ENCODE results near the gene DYNLT5. TPM values are rescaled to one million over a fixed set of nuclear protein-coding genes. Genes with fewer than 3 reads are reported as not detected.

Gene DYNLT5
- total and polyA plus RNA-seq, 2 donors (not counting 1 experiment from before 2014, with no cell fraction given): not detected

DNA sequence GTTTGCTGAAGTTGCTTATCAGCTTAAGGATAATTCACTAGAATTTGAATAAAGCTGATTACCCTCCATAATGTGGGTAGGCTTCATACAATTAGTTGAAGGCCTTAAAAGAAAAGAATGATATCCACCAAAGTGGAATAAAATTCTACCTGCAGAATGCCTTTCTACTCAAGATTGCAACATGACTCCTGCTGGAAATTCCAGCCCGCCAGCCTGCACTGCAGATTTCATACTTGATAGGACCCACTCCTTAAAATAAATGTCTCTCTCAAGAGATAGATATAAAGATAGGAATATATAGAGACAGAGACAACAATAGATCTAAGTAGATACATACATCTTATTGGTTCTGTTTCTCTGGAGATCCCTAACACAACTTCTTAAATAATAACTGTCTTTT, 72.5 kb downstream of the DYNLT5 start:
- Histone ChIP-seq H3K79me2 (ENCODE audit: control insufficient read depth, insufficient read depth, low read length) (no peaks in the 10 kb centered on the region), H3K27ac (ENCODE audit: low read length in 2 of 2) (no peak overlapping the region), H3K36me3 (replicated peaks in 1 of 2; ENCODE audit: control extremely low read depth in 1 of 2, control insufficient read depth in 1 of 2, extremely low read depth in 1 of 2, insufficient read depth in 2 of 2, low read length in 1 of 2) (no peaks in the 10 kb centered on the region), H3K9me3 (ENCODE audit: control extremely low read depth in 1 of 3, control insufficient read depth in 2 of 3, insufficient read depth in 1 of 3, low read length in 2 of 3) (peaks cover 0 to 1% (median 0%) of the 10 kb centered on the region in 3 donors), H3K4me2 (replicated peaks; ENCODE audit: low read depth, low read length, poor library complexity, severe bottlenecking) (no peak overlapping the region), H2AFZ (ENCODE audit: insufficient read depth, low read depth, low read length, poor library complexity, severe bottlenecking) (no peak overlapping the region), H3K4me3 (ENCODE audit: control extremely low read depth in 1 of 5, extremely low read depth in 1 of 5, insufficient read depth in 1 of 5, low read depth in 2 of 5, low read length in 4 of 5) (no peak overlapping the region), H3K27me3 (replicated peaks in 1 of 4; ENCODE audit: control extremely low read depth in 1 of 4, control insufficient read depth in 3 of 4, insufficient read depth in 4 of 4, low read length in 3 of 4) (no peaks in the 10 kb centered on the region), H3K9ac (ENCODE audit: low read length) (no peak overlapping the region), H4K20me1 (ENCODE audit: control insufficient read depth, insufficient read depth, low read length, poor library complexity, severe bottlenecking) (no peaks in the 10 kb centered on the region), H3K4me1 (ENCODE audit: control insufficient read depth in 2 of 2, insufficient read depth in 2 of 2, low read length in 2 of 2) (no peaks in the 10 kb centered on the region)
- no peak overlapping the region for H3K27ac Mint-ChIP-seq
- POLR2A ChIA-PET: no interaction called here
- peaks cover 3% of the 10 kb centered on the region for H3K27me3 Mint-ChIP-seq
- DNase-seq (no peak), ATAC-seq (ENCODE audit: low read depth) (no peak)
- CTCF ChIA-PET: no interaction called here
- H3K4me3 Mint-ChIP-seq: no peak overlapping the region
- TF ChIP-seq, protein P1, sequence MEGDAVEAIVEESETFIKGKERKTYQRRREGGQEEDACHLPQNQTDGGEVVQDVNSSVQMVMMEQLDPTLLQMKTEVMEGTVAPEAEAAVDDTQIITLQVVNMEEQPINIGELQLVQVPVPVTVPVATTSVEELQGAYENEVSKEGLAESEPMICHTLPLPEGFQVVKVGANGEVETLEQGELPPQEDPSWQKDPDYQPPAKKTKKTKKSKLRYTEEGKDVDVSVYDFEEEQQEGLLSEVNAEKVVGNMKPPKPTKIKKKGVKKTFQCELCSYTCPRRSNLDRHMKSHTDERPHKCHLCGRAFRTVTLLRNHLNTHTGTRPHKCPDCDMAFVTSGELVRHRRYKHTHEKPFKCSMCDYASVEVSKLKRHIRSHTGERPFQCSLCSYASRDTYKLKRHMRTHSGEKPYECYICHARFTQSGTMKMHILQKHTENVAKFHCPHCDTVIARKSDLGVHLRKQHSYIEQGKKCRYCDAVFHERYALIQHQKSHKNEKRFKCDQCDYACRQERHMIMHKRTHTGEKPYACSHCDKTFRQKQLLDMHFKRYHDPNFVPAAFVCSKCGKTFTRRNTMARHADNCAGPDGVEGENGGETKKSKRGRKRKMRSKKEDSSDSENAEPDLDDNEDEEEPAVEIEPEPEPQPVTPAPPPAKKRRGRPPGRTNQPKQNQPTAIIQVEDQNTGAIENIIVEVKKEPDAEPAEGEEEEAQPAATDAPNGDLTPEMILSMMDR (IDR thresholded peaks at IDR 0.05): no peak
- TF ChIP-seq EZH2 (IDR thresholded peaks at IDR 0.05; ENCODE audit: borderline replicate concordance, insufficient read depth, low read depth, low read length, poor library complexity, severe bottlenecking): no peak
- no peaks in the 10 kb centered on the region for H3K9me3 Mint-ChIP-seq (ENCODE audit: insufficient read depth)
- no peaks in the 10 kb centered on the region for H3K4me1 Mint-ChIP-seq
- intact Hi-C loops (cut with micrococcal nuclease): no loop called here
- WGBS (ENCODE audit: insufficient coverage): no CpG with 5 or more reads among the region's 1 CpG

Other genes with a start within 250 kb of the DYNLT5 start
- not detected in 2 replicates for gene SGIP1, start 218.3 kb upstream of the DYNLT5 start, total RNA-seq
- not detected in 2 replicates for gene SGIP1, start 218.3 kb upstream of the DYNLT5 start, polyA plus RNA-seq
- gene INSL5, start 48.8 kb downstream of the DYNLT5 start, total RNA-seq: not detected in 2 replicates
- not detected in 2 replicates for gene INSL5, start 48.8 kb downstream of the DYNLT5 start, polyA plus RNA-seq
- gene DNAI4, start 172.4 kb downstream of the DYNLT5 start, total RNA-seq: 2.7 and 4.3 TPM in 2 replicates
- gene DNAI4, start 172.4 kb downstream of the DYNLT5 start, polyA plus RNA-seq: 0.20 and 0.30 TPM in 2 replicates
- gene MIER1, start 172.5 kb downstream of the DYNLT5 start, total RNA-seq: 55.0 and 56.5 TPM in 2 replicates
- gene MIER1, start 172.5 kb downstream of the DYNLT5 start, polyA plus RNA-seq: 7.7 and 14.1 TPM in 2 replicates

Measured in B cell (primary cell).